ENCODE results near the gene HOXA7. TPM values are rescaled to one million over a fixed set of nuclear protein-coding genes. Genes with fewer than 3 reads are reported as not detected.
A peak's percentile ranks its signal among the peaks of the same experiment; 100 is the strongest.

HOXA7 gene
- total and polyA plus RNA-seq, 2 donors (not counting 1 experiment from before 2014, with no cell fraction given) = 0.37 TPM; not detected in 1

DNA sequence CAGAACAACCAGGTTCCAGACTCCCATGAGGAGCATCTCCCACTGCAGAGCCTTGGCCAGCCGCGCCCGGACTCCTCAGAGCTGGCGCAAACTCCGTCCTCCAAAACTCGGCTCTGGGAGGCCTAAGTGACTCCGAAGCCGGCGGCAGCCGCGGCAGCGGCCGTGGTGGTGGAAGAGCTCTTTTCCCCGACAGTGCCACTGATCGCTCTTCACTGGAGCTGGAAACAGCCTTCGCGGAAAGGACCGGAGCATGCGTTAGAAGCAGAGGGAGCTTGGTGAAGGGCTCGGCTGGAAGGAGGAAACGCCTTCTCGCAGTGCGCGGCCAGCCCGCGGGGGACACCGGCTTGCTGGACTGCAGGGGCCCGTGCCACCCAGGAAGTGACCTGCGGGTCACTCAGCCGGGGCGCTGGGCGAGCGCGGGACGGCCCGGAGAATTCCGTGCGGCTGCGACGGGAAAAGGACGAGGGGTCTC, 48.4 kb upstream of the HOXA7 start:
- Histone ChIP-seq H3K27me3 (replicated peaks in 1 of 4; ENCODE audit: control extremely low read depth in 1 of 4, control insufficient read depth in 3 of 4, insufficient read depth in 4 of 4, low read length in 3 of 4) (peaks cover 1 to 94% (median 90%) of the 10 kb centered on the region in 4 experiments), H3K36me3 (replicated peaks in 1 of 2; ENCODE audit: control extremely low read depth in 1 of 2, control insufficient read depth in 1 of 2, extremely low read depth in 1 of 2, insufficient read depth in 2 of 2, low read length in 1 of 2) (no peaks in the 10 kb centered on the region), H3K9ac (ENCODE audit: low read length) (no peak overlapping the region), H3K4me3 (ENCODE audit: control extremely low read depth in 1 of 5, extremely low read depth in 1 of 5, insufficient read depth in 1 of 5, low read depth in 2 of 5, low read length in 4 of 5) (no peak overlapping the region), H3K4me2 (replicated peaks; ENCODE audit: low read depth, low read length, poor library complexity, severe bottlenecking) (peak overlapping the region; percentile 9), H3K9me3 (ENCODE audit: control extremely low read depth in 1 of 3, control insufficient read depth in 2 of 3, insufficient read depth in 1 of 3, low read length in 2 of 3) (peaks cover 1 to 45% (median 6%) of the 10 kb centered on the region in 3 donors), H3K4me1 (ENCODE audit: control insufficient read depth in 2 of 2, insufficient read depth in 2 of 2, low read length in 2 of 2) (peaks cover 36 to 58% of the 10 kb centered on the region in 2 donors), H3K79me2 (ENCODE audit: control insufficient read depth, insufficient read depth, low read length) (no peaks in the 10 kb centered on the region), H3K27ac (ENCODE audit: low read length in 2 of 2) (no peak overlapping the region), H4K20me1 (ENCODE audit: control insufficient read depth, insufficient read depth, low read length, poor library complexity, severe bottlenecking) (no peaks in the 10 kb centered on the region), H2AFZ (ENCODE audit: insufficient read depth, low read depth, low read length, poor library complexity, severe bottlenecking) (no peak overlapping the region)
- ATAC-seq (ENCODE audit: low read depth) (no peak), DNase-seq (peak; percentile 39)
- Mint-ChIP-seq H3K9me3 (ENCODE audit: insufficient read depth) (no peaks in the 10 kb centered on the region), H3K27ac (no peak overlapping the region), H3K27me3 (peaks cover 86% of the 10 kb centered on the region), H3K4me1 (peaks cover 33% of the 10 kb centered on the region), H3K4me3 (no peak overlapping the region)
- CTCF ChIA-PET = interaction anchor here (0.8 to 1.2 kb wide), 2 partner anchors 9 to 13 kb away, joined by 3 to 5 read pairs; no protein-coding TSS in a partner anchor
- 14% methylated on average over 41 of the region's 41 CpGs for WGBS (ENCODE audit: insufficient coverage)
- POLR2A ChIA-PET = no interaction called here
- intact Hi-C loops (cut with micrococcal nuclease) = loop anchor here (2.0 to 5.0 kb wide), 2 partner anchors 20 to 1207 kb away; partner anchors contain the start of genes CREB5 and HOXA11
- TF ChIP-seq, protein P1, sequence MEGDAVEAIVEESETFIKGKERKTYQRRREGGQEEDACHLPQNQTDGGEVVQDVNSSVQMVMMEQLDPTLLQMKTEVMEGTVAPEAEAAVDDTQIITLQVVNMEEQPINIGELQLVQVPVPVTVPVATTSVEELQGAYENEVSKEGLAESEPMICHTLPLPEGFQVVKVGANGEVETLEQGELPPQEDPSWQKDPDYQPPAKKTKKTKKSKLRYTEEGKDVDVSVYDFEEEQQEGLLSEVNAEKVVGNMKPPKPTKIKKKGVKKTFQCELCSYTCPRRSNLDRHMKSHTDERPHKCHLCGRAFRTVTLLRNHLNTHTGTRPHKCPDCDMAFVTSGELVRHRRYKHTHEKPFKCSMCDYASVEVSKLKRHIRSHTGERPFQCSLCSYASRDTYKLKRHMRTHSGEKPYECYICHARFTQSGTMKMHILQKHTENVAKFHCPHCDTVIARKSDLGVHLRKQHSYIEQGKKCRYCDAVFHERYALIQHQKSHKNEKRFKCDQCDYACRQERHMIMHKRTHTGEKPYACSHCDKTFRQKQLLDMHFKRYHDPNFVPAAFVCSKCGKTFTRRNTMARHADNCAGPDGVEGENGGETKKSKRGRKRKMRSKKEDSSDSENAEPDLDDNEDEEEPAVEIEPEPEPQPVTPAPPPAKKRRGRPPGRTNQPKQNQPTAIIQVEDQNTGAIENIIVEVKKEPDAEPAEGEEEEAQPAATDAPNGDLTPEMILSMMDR (IDR thresholded peaks at IDR 0.05) = no peak
- TF ChIP-seq EZH2 (IDR thresholded peaks at IDR 0.05; ENCODE audit: borderline replicate concordance, insufficient read depth, low read depth, low read length, poor library complexity, severe bottlenecking) = no peak

DNA sequence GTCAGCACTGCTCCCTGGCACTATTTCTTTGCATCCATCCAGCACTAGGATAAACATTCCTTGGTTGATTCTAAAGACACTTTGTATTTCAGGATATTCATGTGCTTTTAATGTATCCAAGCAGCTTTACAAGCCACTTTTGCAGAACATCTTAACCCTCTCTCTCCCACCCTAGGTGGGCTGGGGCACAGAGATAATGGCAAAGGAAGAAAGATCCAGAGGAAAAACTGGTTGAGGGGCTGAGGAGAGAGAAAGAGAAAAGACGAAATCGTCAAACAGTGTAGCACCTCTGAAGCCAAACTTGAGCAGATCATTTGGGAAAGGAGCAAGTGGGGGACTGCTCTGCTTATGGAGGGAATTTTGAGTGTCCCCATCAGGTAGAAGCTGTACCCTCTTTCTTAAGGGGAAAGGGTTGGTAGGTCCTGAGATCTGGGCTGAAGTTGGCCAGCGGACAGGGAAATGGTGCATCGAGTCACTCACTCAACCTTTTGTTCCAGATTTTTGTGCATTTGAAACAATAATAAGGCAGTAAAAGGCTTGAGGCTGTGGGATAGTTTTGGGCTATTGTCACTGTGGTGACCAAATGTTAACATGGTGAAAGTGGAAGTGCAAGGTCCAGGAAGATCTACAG, 47.6 kb upstream of the HOXA7 start:
- Histone ChIP-seq H4K20me1 (ENCODE audit: control insufficient read depth, insufficient read depth, low read length, poor library complexity, severe bottlenecking) (no peaks in the 10 kb centered on the region), H3K4me1 (ENCODE audit: control insufficient read depth in 2 of 2, insufficient read depth in 2 of 2, low read length in 2 of 2) (peaks cover 39 to 61% of the 10 kb centered on the region in 2 donors), H3K27ac (ENCODE audit: low read length in 2 of 2) (no peak overlapping the region), H3K36me3 (replicated peaks in 1 of 2; ENCODE audit: control extremely low read depth in 1 of 2, control insufficient read depth in 1 of 2, extremely low read depth in 1 of 2, insufficient read depth in 2 of 2, low read length in 1 of 2) (no peaks in the 10 kb centered on the region), H3K27me3 (replicated peaks in 1 of 4; ENCODE audit: control extremely low read depth in 1 of 4, control insufficient read depth in 3 of 4, insufficient read depth in 4 of 4, low read length in 3 of 4) (peaks cover 1 to 88% (median 86%) of the 10 kb centered on the region in 4 experiments), H3K9me3 (ENCODE audit: control extremely low read depth in 1 of 3, control insufficient read depth in 2 of 3, insufficient read depth in 1 of 3, low read length in 2 of 3) (peaks cover 1 to 47% (median 6%) of the 10 kb centered on the region in 3 donors), H3K79me2 (ENCODE audit: control insufficient read depth, insufficient read depth, low read length) (no peaks in the 10 kb centered on the region), H3K4me3 (ENCODE audit: control extremely low read depth in 1 of 5, extremely low read depth in 1 of 5, insufficient read depth in 1 of 5, low read depth in 2 of 5, low read length in 4 of 5) (no peak overlapping the region), H3K4me2 (replicated peaks; ENCODE audit: low read depth, low read length, poor library complexity, severe bottlenecking) (no peak overlapping the region), H3K9ac (ENCODE audit: low read length) (no peak overlapping the region), H2AFZ (ENCODE audit: insufficient read depth, low read depth, low read length, poor library complexity, severe bottlenecking) (no peak overlapping the region)
- DNase-seq (peak; percentile 14), ATAC-seq (ENCODE audit: low read depth) (no peak)
- TF ChIP-seq EZH2 (IDR thresholded peaks at IDR 0.05; ENCODE audit: borderline replicate concordance, insufficient read depth, low read depth, low read length, poor library complexity, severe bottlenecking) = no peak
- TF ChIP-seq, protein P1 (IDR thresholded peaks at IDR 0.05) = no peak
- ChIA-PET CTCF (interaction anchor here (1.0 to 1.4 kb wide), 4 partner anchors 8 to 1356 kb away, joined by 3 to 5 read pairs (median 3); no protein-coding TSS in a partner anchor), POLR2A (no interaction called here)
- intact Hi-C loops (cut with micrococcal nuclease) = loop anchor here (2.0 to 5.0 kb wide), 2 partner anchors 19 to 1208 kb away; partner anchors contain the start of genes CREB5 and HOXA11
- Mint-ChIP-seq H3K27ac (peak overlapping the region; percentile 7), H3K9me3 (ENCODE audit: insufficient read depth) (no peaks in the 10 kb centered on the region), H3K4me3 (no peak overlapping the region), H3K4me1 (peaks cover 37% of the 10 kb centered on the region), H3K27me3 (peaks cover 79% of the 10 kb centered on the region)
- WGBS (ENCODE audit: insufficient coverage) = 31% methylated on average over 3 of the region's 4 CpGs

Measured in B cell (primary cell).